H9 (cell line): ENCODE data around the gene INSM2. TPM values are rescaled to one million over a fixed set of nuclear protein-coding genes. Genes with fewer than 3 reads are reported as not detected.

Source experiments
- DNase-seq: peaks from one replicate; pipeline ENCODE4 v3.0.0-alpha.2; 2017
- H2AFZ ChIP-seq: one replicate; pipeline ENCODE4 v1.6.1; 2013; ENCODE audit warnings: mild to moderate bottlenecking, low read length, control low read depth, moderate library complexity
- H2AK5ac ChIP-seq: 2 replicates; pipeline ENCODE4 v1.6.1; 2013; ENCODE audit warnings: low read length, control low read depth, mixed read lengths; ENCODE audit not compliant: insufficient read length
- H2BK120ac ChIP-seq: one replicate; pipeline ENCODE4 v1.6.1; 2013; ENCODE audit warnings: low read depth, mild to moderate bottlenecking, low read length, control low read depth, inconsistent platforms; ENCODE audit not compliant: poor library complexity, severe bottlenecking
- H2BK12ac ChIP-seq: 2 replicates; pipeline ENCODE4 v1.6.1; 2013; ENCODE audit warnings: low read length, control low read depth, mixed read lengths, low read depth; ENCODE audit not compliant: insufficient read length
- H2BK15ac ChIP-seq: 2 replicates; pipeline ENCODE4 v1.6.1; 2013; ENCODE audit warnings: low read depth, low read length, control low read depth
- H2BK20ac ChIP-seq: one replicate; pipeline ENCODE4 v1.6.1; 2013; ENCODE audit warnings: low read depth, mild to moderate bottlenecking, low read length, control low read depth, inconsistent platforms; ENCODE audit not compliant: poor library complexity, severe bottlenecking
- H2BK5ac ChIP-seq: 2 replicates; pipeline ENCODE4 v1.6.1; 2013; ENCODE audit warnings: low read length, control low read depth, mixed read lengths; ENCODE audit not compliant: insufficient read length
- H3K14ac ChIP-seq: 2 replicates; pipeline ENCODE4 v1.6.1; 2013; ENCODE audit warnings: low read length, control low read depth; ENCODE audit not compliant: insufficient read depth
- H3K18ac ChIP-seq: 2 replicates; pipeline ENCODE4 v1.6.1; 2013; ENCODE audit warnings: low read depth, mild to moderate bottlenecking, mixed read lengths, low read length, control low read depth; ENCODE audit not compliant: insufficient read length
- H3K23ac ChIP-seq: 2 replicates; pipeline ENCODE4 v1.6.1; 2013; ENCODE audit warnings: low read length, control low read depth, mixed read lengths, low read depth; ENCODE audit not compliant: insufficient read length
- H3K23me2 ChIP-seq: 2 replicates; pipeline ENCODE4 v1.6.1; 2013; ENCODE audit warnings: low read depth, mild to moderate bottlenecking, mixed read lengths, low read length, control low read depth; ENCODE audit not compliant: insufficient read length, poor library complexity, severe bottlenecking
- H3K27ac ChIP-seq: 2 replicates; pipeline ENCODE4 v1.5.1; 2013; ENCODE audit warnings: low read length, control low read depth, mixed read lengths, low read depth; ENCODE audit not compliant: insufficient read length
- H3K27me3 ChIP-seq: 2 replicates; pipeline ENCODE4 v1.6.1; 2013; ENCODE audit warnings: low read length, control low read depth, inconsistent platforms; ENCODE audit not compliant: insufficient read depth
- H3K4ac ChIP-seq: 2 replicates; pipeline ENCODE4 v1.6.1; 2013; ENCODE audit warnings: low read depth, mild to moderate bottlenecking, control low read depth, inconsistent platforms, low read length, moderate library complexity
- H3K4me1 ChIP-seq: 2 replicates; pipeline ENCODE4 v1.6.1; 2013; ENCODE audit warnings: low read length, control low read depth, inconsistent platforms; ENCODE audit not compliant: insufficient read depth
- H3K4me2 ChIP-seq: 2 replicates; pipeline ENCODE4 v1.6.1; 2013; ENCODE audit warnings: low read length, control low read depth, mixed read lengths; ENCODE audit not compliant: insufficient read length, insufficient read depth
- H3K56ac ChIP-seq: 2 replicates; pipeline ENCODE4 v1.6.1; 2013; ENCODE audit warnings: low read depth, mild to moderate bottlenecking, mixed read lengths, low read length, control low read depth; ENCODE audit not compliant: insufficient read length
- H3K79me1 ChIP-seq: 2 replicates; pipeline ENCODE4 v1.6.1; 2013; ENCODE audit warnings: low read depth, mild to moderate bottlenecking, moderate library complexity, low read length, control low read depth, inconsistent platforms; ENCODE audit not compliant: insufficient read depth, poor library complexity, severe bottlenecking
- H3K79me2 ChIP-seq: 2 replicates; pipeline ENCODE4 v1.6.1; 2013; ENCODE audit warnings: low read length, control low read depth, inconsistent platforms; ENCODE audit not compliant: insufficient read depth
- H3K9ac ChIP-seq: 2 replicates; pipeline ENCODE4 v1.6.1; 2013; ENCODE audit warnings: low read length, control low read depth, mixed read lengths; ENCODE audit not compliant: insufficient read length; ENCODE audit errors: extremely low read depth
- H3K9me3 ChIP-seq: one replicate; pipeline ENCODE4 v1.6.1; 2013; ENCODE audit warnings: low read depth, low read length, inconsistent platforms; ENCODE audit not compliant: control insufficient read depth
- H3T11ph ChIP-seq: one replicate; pipeline ENCODE4 v1.6.1; 2013; ENCODE audit warnings: mild to moderate bottlenecking, low read length, control low read depth, inconsistent platforms
- H4K20me1 ChIP-seq: one replicate; pipeline ENCODE4 v1.6.1; 2013; ENCODE audit not compliant: control insufficient read depth, insufficient read length, insufficient read depth
- H4K5ac ChIP-seq: 2 replicates; pipeline ENCODE4 v1.6.1; 2013; ENCODE audit warnings: low read depth, mild to moderate bottlenecking, mixed read lengths, low read length, control low read depth; ENCODE audit not compliant: insufficient read length
- H4K8ac ChIP-seq: replicated peaks from 2 replicates; pipeline ENCODE4 v1.6.1; 2013; ENCODE audit warnings: low read length, control low read depth, mixed read lengths, low read depth; ENCODE audit not compliant: insufficient read length
- H4K91ac ChIP-seq: 2 replicates; pipeline ENCODE4 v1.6.1; 2013; ENCODE audit warnings: low read depth, mild to moderate bottlenecking, moderate library complexity, mixed read lengths, low read length, control low read depth; ENCODE audit not compliant: insufficient read length
- H3K27ac Mint-ChIP-seq, 3 experiments: 2 replicates in 2 of 3; 3 replicates in 1 of 3; pipeline ENCODE4 v1.8.0; 2020 to 2021; ENCODE audit warnings: mixed read lengths in 3 of 3, mild to moderate bottlenecking in 1 of 3, moderate library complexity in 1 of 3
- H3K27me3 Mint-ChIP-seq: 2 replicates; pipeline ENCODE4 v1.8.0; 2021; ENCODE audit warnings: low read depth, mild to moderate bottlenecking, moderate library complexity, mixed read lengths
- H3K36me3 Mint-ChIP-seq, 3 experiments: 2 replicates in 2 of 3; 3 replicates in 1 of 3; pipeline ENCODE4 v1.8.0; 2020 to 2021; ENCODE audit warnings: low read depth in 3 of 3, mixed read lengths in 3 of 3; ENCODE audit not compliant: insufficient read depth in 1 of 3
- H3K4me1 Mint-ChIP-seq, 2 experiments: 2 replicates each; pipeline ENCODE4 v1.8.0; 2020; ENCODE audit warnings: mixed read lengths in 2 of 2
- H3K4me3 Mint-ChIP-seq, 2 experiments: 2 replicates in 1 of 2; 3 replicates in 1 of 2; pipeline ENCODE4 v1.8.0; 2020 to 2021; ENCODE audit warnings: mild to moderate bottlenecking in 2 of 2, mixed read lengths in 2 of 2, moderate library complexity in 1 of 2
- H3K9me3 Mint-ChIP-seq, 2 experiments: 2 replicates in 1 of 2; 3 replicates in 1 of 2; pipeline ENCODE4 v1.8.0; 2020; ENCODE audit warnings: mild to moderate bottlenecking in 2 of 2, mixed read lengths in 2 of 2, moderate library complexity in 1 of 2
- WGBS: extraction: QIAGEN DNeasy Blood & Tissue Kit; methylation state at CpG from one replicate; pipeline ENCODE4 v1.1.7; 2013; ENCODE audit warnings: missing lambda C conversion rate, low lambda C conversion rate, mixed read lengths; ENCODE audit not compliant: insufficient read length; ENCODE audit errors: extremely low coverage; 5-methylcytosine and 5-hydroxymethylcytosine counted together
- total RNA-seq: library from RNA; stranded (reverse); gene quantifications from 2 replicates; pipeline ENCODE4 v1.2.1, GENCODE V29; 2021
- TF ChIP-seq, protein P1 (sequence below): fragments of 200-600 bp; sonication (generic); conservative IDR thresholded peaks from 3 replicates; pipeline ENCODE4 v1.8.0; 2021; ENCODE audit warnings: antibody characterized with exemption, mild to moderate bottlenecking

Gene INSM2
- total RNA-seq, 1 experiment from 2014 or later = not detected

DNA sequence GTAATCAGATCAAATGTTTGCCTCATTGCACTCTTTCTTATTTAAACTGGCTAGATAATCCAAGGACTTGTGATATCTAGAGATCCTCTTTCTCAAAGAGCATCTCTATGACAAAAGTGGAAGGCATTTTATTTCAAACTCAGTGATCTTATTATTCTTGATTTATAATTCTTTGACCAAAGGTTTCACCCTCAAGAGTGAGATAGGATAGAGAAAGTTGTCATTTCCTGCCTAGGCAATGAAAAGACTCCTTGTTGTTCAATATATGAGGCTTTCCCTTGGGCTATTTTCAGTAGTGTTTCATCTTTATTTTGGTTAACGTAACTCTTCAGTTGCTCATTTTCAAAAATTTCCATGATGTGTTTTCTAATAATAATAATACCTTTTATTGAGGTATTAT is 18.0 kb upstream of the INSM2 start:
- Histone ChIP-seq H3K14ac (no peak overlapping the region), H4K20me1 (no peaks in the 10 kb centered on the region), H2BK20ac (no peak overlapping the region), H3K23ac (no peak overlapping the region), H3K79me2 (no peaks in the 10 kb centered on the region), H3K9me3 (no peaks in the 10 kb centered on the region), H2BK15ac (no peak overlapping the region), H2AK5ac (no peak overlapping the region), H3K27ac (no peak overlapping the region), H2BK120ac (no peak overlapping the region), H2AFZ (no peak overlapping the region), H4K91ac (no peak overlapping the region), H4K5ac (no peak overlapping the region), H3T11ph (no peak overlapping the region), H3K56ac (no peak overlapping the region), H3K9ac (no peak overlapping the region), H2BK12ac (no peak overlapping the region), H3K79me1 (no peaks in the 10 kb centered on the region), H3K18ac (no peak overlapping the region), H3K4ac (no peak overlapping the region), H3K23me2 (no peaks in the 10 kb centered on the region), H3K27me3 (no peaks in the 10 kb centered on the region), H3K4me2 (no peak overlapping the region), H3K4me1 (no peaks in the 10 kb centered on the region), H4K8ac (no peak overlapping the region), H2BK5ac (no peak overlapping the region)
- H3K27ac Mint-ChIP-seq = no peak overlapping the region
- no peaks in the 10 kb centered on the region for H3K36me3 Mint-ChIP-seq
- no peak for DNase-seq
- H3K4me3 Mint-ChIP-seq = no peak overlapping the region
- no peaks in the 10 kb centered on the region; the same call in 1 of the 2 replicates for H3K27me3 Mint-ChIP-seq
- no CpG with 5 or more reads among the region's 1 CpG for WGBS
- H3K4me1 Mint-ChIP-seq = no peaks in the 10 kb centered on the region
- H3K9me3 Mint-ChIP-seq = peaks cover 0 to 6% of the 10 kb centered on the region in 2 experiments; a peak in 2 of 5 replicates
- TF ChIP-seq, protein P1, sequence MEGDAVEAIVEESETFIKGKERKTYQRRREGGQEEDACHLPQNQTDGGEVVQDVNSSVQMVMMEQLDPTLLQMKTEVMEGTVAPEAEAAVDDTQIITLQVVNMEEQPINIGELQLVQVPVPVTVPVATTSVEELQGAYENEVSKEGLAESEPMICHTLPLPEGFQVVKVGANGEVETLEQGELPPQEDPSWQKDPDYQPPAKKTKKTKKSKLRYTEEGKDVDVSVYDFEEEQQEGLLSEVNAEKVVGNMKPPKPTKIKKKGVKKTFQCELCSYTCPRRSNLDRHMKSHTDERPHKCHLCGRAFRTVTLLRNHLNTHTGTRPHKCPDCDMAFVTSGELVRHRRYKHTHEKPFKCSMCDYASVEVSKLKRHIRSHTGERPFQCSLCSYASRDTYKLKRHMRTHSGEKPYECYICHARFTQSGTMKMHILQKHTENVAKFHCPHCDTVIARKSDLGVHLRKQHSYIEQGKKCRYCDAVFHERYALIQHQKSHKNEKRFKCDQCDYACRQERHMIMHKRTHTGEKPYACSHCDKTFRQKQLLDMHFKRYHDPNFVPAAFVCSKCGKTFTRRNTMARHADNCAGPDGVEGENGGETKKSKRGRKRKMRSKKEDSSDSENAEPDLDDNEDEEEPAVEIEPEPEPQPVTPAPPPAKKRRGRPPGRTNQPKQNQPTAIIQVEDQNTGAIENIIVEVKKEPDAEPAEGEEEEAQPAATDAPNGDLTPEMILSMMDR = no peak
